GM21526 (cell line): ENCODE measurements around the gene YWHAB.
A peak's percentile ranks its signal among the peaks of the same experiment; 100 is the strongest.
"Not testable (repeated sequence)": the region's sequence is repeated elsewhere in the genome, so short reads cannot be mapped to it uniquely, and the experiment has no call there.

Experiments used
- ATAC-seq: cut with Tn5 transposase; IDR thresholded peaks from one replicate; pipeline ENCODE4 v1.9.1; 2021; ENCODE audit warnings: moderate library complexity; ENCODE audit not compliant: unreplicated experiment, low FRiP score

YWHAB gene

DNA sequence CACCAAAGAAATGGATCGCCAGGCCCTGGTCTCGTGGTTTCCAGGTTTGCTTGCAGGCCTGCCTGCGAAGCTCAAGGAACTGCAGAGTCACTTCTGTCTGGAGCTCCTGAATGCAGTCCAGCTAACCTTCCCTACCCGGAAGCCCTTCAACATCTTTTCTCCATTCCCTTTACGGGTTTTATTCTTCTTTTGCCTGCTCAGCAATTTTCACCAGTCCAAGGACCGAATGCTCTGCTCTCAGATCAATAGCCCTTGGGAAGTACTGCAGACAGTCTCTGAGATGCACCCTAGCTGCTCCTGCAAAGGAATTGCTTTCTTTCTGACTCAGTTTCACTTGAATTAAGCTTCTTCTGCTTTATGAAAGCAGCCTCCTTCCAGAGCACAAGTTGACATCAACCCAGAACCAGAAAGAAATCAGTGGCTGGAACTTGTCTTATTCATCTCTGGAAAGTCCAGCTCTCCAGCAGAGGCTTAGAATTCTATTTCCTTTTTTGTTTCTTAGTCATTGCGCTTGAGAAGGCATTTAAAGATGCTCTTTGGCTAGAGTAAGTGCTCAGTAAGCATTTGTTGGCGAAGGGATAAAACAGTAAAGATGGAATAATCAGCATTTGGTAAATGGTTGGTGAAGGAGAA is 18.7 kb upstream of the YWHAB start:
- no peak for ATAC-seq

DNA sequence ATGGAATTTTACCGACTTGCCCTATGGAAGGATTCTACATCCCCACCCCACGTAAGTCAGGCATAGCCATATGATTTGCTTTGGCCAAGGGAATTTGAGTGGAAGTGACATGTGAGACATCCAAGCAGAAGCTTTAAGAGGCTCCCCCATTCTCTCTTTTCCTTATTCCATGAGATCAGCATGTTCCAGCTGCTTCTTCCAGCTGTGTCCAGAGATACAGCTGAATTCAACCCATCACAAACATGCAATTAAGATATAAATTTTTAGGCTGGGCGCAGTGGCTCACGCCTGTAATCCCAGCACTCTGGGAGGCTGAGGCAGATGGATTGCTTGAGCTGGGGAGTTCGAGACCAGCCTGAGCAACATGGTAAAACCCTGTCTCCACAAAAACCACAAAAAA is 16.0 kb upstream of the YWHAB start:
- no peak for ATAC-seq

DNA sequence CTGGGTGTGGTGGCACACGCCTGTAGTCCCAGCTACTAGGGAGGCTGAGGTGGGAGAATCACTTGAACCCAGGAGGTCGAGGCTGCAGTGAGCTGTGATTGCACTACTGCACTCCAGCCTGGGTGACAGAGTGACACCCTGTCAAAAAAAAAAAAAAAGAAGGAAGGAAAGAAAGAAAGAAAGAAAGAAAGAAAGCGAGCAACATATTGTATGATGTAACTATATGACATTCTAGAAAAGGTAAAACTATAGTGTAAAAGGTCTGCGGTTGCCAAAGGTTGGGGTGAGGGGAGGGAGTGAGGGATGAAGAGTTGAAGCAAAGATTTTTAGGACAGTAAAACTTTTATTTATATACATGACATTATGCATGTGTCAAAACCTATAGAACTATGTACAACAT is 3.1 kb upstream of the YWHAB start:
- ATAC-seq, result not testable (repeated sequence)

- no peak for ATAC-seq
Measured at GRCh38 chr20:44883214-44883902, 2.1 kb upstream of the YWHAB start.

GRCh38 chr20:44884907-44885391 is 556 bp upstream of the YWHAB start:
- peak; percentile 14 for ATAC-seq

DNA sequence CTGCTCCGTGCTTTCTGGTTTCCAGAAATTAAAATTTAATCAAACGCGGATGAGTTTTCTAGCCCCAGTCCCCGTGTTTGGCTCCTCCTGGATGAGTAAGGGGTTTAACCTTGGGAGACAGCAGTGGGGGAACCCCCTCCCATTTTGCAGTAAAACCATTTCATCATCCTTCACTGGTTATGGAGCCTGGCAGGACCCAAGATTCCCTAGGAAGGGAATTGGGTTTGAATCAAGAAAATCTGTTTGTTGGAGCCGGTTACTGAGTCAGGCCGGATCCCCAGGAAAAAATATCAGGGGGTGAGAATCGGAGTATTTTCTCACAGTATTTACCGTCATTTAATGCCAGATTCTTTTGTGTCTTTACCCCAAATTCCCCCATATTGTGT is 754 bp downstream of the YWHAB start:
- ATAC-seq, result no peak

DNA sequence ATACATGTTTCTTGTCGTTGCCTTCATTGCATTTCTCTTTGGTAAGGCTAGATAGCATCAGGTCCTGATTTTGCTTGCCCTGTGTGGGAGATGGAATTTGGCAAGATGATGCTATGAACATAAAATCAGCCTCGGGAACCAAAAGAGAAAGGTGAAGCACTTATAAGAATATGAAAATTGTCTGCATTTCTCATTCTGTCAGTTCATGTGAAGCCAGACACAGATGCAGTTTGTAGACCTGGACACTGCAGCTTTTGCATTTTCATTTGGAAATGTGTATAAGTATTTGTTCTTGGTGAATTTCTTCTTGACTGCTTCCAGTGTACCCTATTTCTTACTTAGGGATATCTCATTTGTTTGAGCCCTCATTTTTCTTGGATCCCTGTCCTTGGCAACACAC is 1.3 kb downstream of the YWHAB start:
- ATAC-seq, result no peak

DNA sequence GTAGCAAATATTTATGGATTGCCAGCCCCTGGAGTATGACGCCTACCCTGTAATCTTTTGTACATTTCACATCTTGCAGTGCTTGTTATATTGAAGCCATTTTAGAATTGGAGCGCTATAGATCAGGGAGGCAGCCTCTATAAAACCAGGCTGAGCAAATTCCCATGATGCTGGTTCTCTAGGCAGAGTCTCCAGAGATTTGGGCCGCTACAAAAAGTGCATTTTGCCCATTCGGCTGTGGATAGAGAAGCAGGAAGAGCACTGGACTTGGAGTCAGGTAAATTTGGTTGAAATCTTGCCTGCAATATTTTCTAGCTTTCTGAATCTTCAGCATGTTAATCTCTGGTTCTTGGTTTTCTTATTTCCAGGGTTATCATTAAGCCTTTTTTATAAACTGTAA is 2.0 kb downstream of the YWHAB start:
- no peak for ATAC-seq

GRCh38 chr20:44888226-44889103 is 3.0 kb downstream of the YWHAB start:
- no peak for ATAC-seq

DNA sequence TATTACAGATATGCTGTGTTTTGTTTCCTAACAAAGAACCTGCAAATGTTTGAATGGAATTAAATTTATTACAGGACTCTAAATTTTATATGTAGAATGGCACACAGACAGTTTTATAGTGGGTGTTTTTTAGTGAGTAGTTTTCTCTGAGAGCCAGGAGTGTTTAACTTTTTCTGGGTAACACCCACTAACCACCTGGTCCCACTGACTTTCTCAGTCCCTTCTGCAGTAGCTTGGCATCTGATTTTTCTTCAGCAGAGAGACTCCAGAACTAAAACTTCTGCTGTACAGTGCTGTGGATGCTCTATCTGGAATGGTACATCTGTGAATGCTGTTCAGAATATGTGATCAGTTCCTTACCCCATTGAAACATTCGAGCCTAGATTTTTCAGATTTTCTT is 6.3 kb downstream of the YWHAB start:
- ATAC-seq, result no peak

GRCh38 chr20:44894959-44895358 is 9.5 kb downstream of the YWHAB start:
- ATAC-seq, result no peak

DNA sequence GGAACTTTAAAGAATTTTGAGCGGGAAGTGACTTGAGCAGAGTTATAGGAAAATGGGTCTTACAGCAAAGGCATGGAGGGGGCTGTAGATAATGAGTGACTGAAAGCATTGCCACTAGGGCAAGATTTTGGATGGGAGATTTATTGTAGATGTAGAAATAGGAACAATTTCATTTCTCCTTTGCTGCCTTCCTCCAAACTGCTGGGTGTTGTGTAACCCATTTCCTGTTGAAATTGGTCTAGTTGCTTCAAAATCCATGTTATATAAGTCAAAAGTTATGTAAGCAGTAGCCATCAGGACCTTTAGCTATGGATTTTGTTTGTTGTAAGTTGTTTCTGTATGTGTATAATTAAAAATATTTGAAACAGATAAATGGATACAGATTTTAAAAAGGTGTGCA is 11.1 kb downstream of the YWHAB start:
- ATAC-seq, result no peak

- ATAC-seq, result no peak
Measured at GRCh38 chr20:44897133-44897532, 11.6 kb downstream of the YWHAB start.

GRCh38 chr20:44900231-44900854 is 14.8 kb downstream of the YWHAB start:
- no peak for ATAC-seq

DNA sequence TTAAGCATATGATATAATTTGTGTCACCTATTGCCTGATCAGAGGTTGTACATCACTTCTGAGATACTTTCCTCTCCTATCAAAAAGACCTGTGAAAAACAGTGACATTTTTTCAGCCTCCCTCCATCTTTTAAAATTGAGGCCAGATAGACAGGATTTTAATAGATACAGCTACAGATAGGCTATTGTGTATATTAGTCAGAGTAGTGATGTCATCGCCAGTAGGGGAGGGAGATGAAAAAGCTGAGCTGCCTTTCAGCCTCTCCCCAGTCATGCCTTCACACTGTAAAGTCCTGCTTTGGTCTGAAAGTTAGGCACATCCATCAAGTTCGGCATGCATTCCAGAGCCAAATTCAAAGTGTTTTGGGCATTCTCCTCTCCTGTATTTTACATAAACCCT is 16.5 kb downstream of the YWHAB start:
- no peak for ATAC-seq

GRCh38 chr20:44904377-44904776 is 18.9 kb downstream of the YWHAB start:
- no peak for ATAC-seq

DNA sequence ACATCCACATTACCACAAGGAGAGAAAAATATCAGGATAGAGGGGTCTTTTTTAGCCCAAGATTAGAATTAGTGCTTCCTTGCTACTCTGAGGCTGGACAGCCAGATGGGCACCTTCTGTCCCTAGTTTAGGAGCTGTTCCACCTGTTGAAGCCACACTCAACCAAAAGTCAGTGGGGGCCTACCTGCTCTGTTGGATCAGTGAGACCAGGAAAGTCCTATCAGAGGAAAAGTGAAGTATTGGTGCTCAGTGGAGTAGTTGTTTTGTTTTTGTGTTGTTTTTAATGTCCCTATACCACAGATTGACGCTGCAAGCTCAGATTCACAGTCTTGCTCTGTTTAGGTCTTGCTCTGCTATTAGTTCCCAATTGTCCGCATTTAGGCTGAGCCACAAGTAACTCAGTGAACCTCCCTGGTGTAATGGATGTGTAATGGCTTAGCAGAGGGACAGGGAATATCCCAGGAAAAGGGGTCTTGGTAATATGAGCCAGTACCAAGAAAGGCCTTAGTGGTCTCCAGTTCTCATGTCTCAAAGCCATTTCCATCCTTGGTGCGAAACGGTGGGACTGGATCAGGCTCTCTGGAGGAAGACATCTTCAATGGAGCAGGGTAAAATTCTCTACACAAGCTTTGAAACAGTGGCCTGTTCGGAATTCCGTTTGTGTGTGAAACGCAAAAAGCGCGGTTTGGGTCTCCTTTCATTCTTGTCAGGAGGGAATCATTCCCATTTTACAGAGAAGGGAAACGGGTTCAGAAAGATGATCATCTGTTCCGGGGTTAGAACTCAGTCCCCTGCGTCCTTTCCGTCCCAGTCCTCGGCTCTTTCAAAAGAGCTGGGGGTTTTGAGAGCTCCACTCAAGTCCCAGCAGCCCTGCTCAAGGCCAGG is 23.7 kb downstream of the YWHAB start:
- no peak for ATAC-seq

GRCh38 chr20:44909872-44910689 is 24.6 kb downstream of the YWHAB start, which contains the start of gene PABPC1L:
PABPC1L (plus strand) TSS chr20:44910060; CDS start chr20:44910144, 84 bp downstream.
- ATAC-seq, result peak; percentile 53

- no peak for ATAC-seq
Measured at GRCh38 chr20:44910690-44911262, 25.3 kb downstream of the YWHAB start.
